Measurements from ENCODE around the gene ST7L.

- no peak for TF ChIP-seq ELF4 (IDR thresholded peaks at IDR 0.05)
- no peak for TF ChIP-seq LEF1 (IDR thresholded peaks at IDR 0.05; ENCODE audit: borderline replicate concordance)
- no peak for TF ChIP-seq FOXK2 (IDR thresholded peaks at IDR 0.05)
- no peak for TF ChIP-seq SP1 (IDR thresholded peaks at IDR 0.05)
- TF ChIP-seq FOXA1 (IDR thresholded peaks at IDR 0.05) = no peak
- no peak for TF ChIP-seq FOXM1 (IDR thresholded peaks at IDR 0.05; ENCODE audit: borderline replicate concordance)
- TF ChIP-seq HDGF (IDR thresholded peaks at IDR 0.05; ENCODE audit: borderline replicate concordance) = no peak
- TF ChIP-seq BHLHE40 (IDR thresholded peaks at IDR 0.05; ENCODE audit: borderline replicate concordance) = no peak
- TF ChIP-seq ZNF384 (IDR thresholded peaks at IDR 0.05) = no peak
- TF ChIP-seq SUZ12 (IDR thresholded peaks at IDR 0.05) = no peak
- no peak for TF ChIP-seq CTBP1 (IDR thresholded peaks at IDR 0.05; ENCODE audit: borderline replicate concordance)
- no peak for TF ChIP-seq L3MBTL2 (conservative IDR thresholded peaks at IDR 0.05)
- no peak for TF ChIP-seq TARDBP (IDR thresholded peaks at IDR 0.05)
- TF ChIP-seq NFRKB (IDR thresholded peaks at IDR 0.05) = no peak
Measured at GRCh38 chr1:112581586-112582192, 37.3 kb downstream of the ST7L start.

Measured in HEK293T (cell line).